Natural killer cell (primary cell): ENCODE data around the gene FBXO42. TPM values are rescaled to one million over a fixed set of nuclear protein-coding genes. Genes with fewer than 3 reads are reported as not detected.
A peak's percentile ranks its signal among the peaks of the same experiment; 100 is the strongest.

Experiments used
- ATAC-seq, 3 donors: fragments of 150-1000 bp in 2 of 3; fragments of 200-7000 bp in 1 of 3; cut with Tn5 transposase; 1 replicate in 1 of 3; 2 replicates in 2 of 3; pipeline ENCODE4 v1.10.0; 2021; ENCODE audit warnings: mild to moderate bottlenecking in 2 of 3, moderate library complexity in 2 of 3
- DNase-seq, 2 donors: peaks; one replicate each; pipeline versions ENCODE4 v3.0.0 to v3.0.0-alpha.2; 2013 to 2021; ENCODE audit warnings: mixed read lengths in 1 of 2
- H3K27ac ChIP-seq: one replicate; pipeline ENCODE4 v1.5.1; 2013; ENCODE audit warnings: mild to moderate bottlenecking, low read length
- H3K27me3 ChIP-seq: one replicate; pipeline ENCODE4 v1.6.1; 2013; ENCODE audit warnings: low read length; ENCODE audit not compliant: control insufficient read depth, insufficient read depth
- H3K36me3 ChIP-seq: one replicate; pipeline ENCODE4 v1.6.1; 2013; ENCODE audit warnings: low read length; ENCODE audit not compliant: control insufficient read depth, insufficient read depth
- H3K4me1 ChIP-seq: one replicate; pipeline ENCODE4 v1.6.1; 2013; ENCODE audit warnings: low read length; ENCODE audit not compliant: control insufficient read depth, insufficient read depth
- H3K4me3 ChIP-seq: one replicate; pipeline ENCODE4 v1.5.1; 2013; ENCODE audit warnings: low read length
- H3K9me3 ChIP-seq: one replicate; pipeline ENCODE4 v1.6.1; 2013; ENCODE audit warnings: low read length; ENCODE audit not compliant: control insufficient read depth, insufficient read depth
- H3K27ac Mint-ChIP-seq, 2 donors: one replicate each; pipeline ENCODE4 v1.8.0; 2022; ENCODE audit warnings: mild to moderate bottlenecking in 2 of 2, mixed read lengths in 2 of 2, moderate library complexity in 1 of 2
- H3K27me3 Mint-ChIP-seq, 2 donors: one replicate each; pipeline ENCODE4 v1.8.0; 2022; ENCODE audit warnings: low read depth in 2 of 2, mixed read lengths in 2 of 2
- H3K36me3 Mint-ChIP-seq: one replicate; pipeline ENCODE4 v1.8.0; 2022; ENCODE audit warnings: mixed read lengths
- H3K4me1 Mint-ChIP-seq, 2 donors: one replicate each; pipeline ENCODE4 v1.8.0; 2022; ENCODE audit warnings: mixed read lengths in 2 of 2
- H3K4me3 Mint-ChIP-seq: one replicate; pipeline ENCODE4 v1.8.0; 2022; ENCODE audit warnings: mild to moderate bottlenecking, moderate library complexity, mixed read lengths
- H3K9me3 Mint-ChIP-seq, 2 donors: one replicate each; pipeline ENCODE4 v1.8.0; 2022; ENCODE audit warnings: mixed read lengths in 2 of 2
- WGBS: methylation state at CpG from one replicate; pipeline ENCODE4 v1.1.7; 2013; ENCODE audit warnings: missing lambda C conversion rate; ENCODE audit not compliant: insufficient coverage; 5-methylcytosine and 5-hydroxymethylcytosine counted together
- intact Hi-C: fragments of 100-400 bp; cut with micrococcal nuclease; formaldehyde crosslinking; loops from one replicate; pipeline ENCODE4 v1.14.2; 2022
- total RNA-seq, 4 donors: library from RNA; stranded (reverse); fragments of 120-200 nt in 1 of 4; gene quantifications; one replicate each; pipeline versions ENCODE4 v1.2.3 to v1.2.4, GENCODE V29; 2013 to 2022
- TF ChIP-seq, protein P1 (sequence below): fragments of 200-600 bp; IDR thresholded peaks from one replicate; pipeline ENCODE4 v1.8.0; 2022; ENCODE audit warnings: antibody characterized with exemption

The FBXO42 gene
- total RNA-seq, 3 donors from 2014 or later (not counting 1 experiment from before 2014, with no cell fraction given) = 19.5 to 24.5 (median 24.1) TPM

DNA sequence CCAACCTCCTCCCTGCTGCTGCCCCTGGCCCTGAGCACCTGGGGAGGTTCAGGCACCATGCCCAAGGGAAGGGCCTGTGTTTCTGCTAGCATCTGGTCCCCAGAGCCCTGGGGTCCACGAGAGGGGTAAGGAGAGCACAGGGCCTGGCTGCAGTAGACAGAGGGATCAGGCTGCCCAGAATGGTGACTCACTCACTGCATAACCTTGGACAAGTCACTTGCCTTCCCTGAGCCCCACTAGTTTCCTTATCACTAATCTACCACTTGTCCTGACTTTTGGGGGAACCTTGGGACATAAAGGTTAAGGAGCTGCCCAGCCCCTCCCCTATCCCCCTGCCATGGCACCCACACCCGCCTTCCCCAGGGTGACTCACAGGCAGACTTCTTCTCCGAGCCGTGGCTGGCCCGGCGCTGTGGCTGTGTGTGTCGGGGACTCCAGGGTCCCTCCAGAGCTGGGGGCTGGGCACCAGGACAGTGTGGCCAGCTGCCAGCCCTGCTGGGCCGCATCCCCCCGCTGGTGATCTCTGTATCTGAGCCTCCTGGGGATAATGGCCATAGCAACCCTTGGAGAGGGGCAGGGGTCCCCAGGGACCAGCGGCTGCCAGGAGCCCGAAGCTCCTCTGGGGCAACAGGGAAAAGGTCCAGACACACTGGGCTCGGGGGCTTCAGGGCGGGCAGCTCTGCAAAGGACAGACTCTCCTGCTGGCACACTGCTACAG is 143.9 kb downstream of the FBXO42 start:
- Mint-ChIP-seq H3K4me1 (peaks cover 0 to 30% of the 10 kb centered on the region in 2 donors), H3K4me3 (peak overlapping the region; percentile 2), H3K36me3 (no peaks in the 10 kb centered on the region), H3K27ac (no peak overlapping the region), H3K27me3 (peaks cover 0 to 4% of the 10 kb centered on the region in 2 donors), H3K9me3 (no peaks in the 10 kb centered on the region)
- DNase-seq = no peak
- TF ChIP-seq, protein P1, sequence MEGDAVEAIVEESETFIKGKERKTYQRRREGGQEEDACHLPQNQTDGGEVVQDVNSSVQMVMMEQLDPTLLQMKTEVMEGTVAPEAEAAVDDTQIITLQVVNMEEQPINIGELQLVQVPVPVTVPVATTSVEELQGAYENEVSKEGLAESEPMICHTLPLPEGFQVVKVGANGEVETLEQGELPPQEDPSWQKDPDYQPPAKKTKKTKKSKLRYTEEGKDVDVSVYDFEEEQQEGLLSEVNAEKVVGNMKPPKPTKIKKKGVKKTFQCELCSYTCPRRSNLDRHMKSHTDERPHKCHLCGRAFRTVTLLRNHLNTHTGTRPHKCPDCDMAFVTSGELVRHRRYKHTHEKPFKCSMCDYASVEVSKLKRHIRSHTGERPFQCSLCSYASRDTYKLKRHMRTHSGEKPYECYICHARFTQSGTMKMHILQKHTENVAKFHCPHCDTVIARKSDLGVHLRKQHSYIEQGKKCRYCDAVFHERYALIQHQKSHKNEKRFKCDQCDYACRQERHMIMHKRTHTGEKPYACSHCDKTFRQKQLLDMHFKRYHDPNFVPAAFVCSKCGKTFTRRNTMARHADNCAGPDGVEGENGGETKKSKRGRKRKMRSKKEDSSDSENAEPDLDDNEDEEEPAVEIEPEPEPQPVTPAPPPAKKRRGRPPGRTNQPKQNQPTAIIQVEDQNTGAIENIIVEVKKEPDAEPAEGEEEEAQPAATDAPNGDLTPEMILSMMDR = no peak
- 95% methylated on average over 13 of the region's 13 CpGs for WGBS
- peaks cover 16% of the 10 kb centered on the region for H3K4me1 ChIP-seq
- H3K27ac ChIP-seq = no peak overlapping the region
- H3K4me3 ChIP-seq = no peak overlapping the region
- intact Hi-C loops = no loop called here
- no peaks in the 10 kb centered on the region for H3K9me3 ChIP-seq
- no peaks in the 10 kb centered on the region for H3K27me3 ChIP-seq
- no peak for ATAC-seq
- peaks cover 5% of the 10 kb centered on the region for H3K36me3 ChIP-seq

DNA sequence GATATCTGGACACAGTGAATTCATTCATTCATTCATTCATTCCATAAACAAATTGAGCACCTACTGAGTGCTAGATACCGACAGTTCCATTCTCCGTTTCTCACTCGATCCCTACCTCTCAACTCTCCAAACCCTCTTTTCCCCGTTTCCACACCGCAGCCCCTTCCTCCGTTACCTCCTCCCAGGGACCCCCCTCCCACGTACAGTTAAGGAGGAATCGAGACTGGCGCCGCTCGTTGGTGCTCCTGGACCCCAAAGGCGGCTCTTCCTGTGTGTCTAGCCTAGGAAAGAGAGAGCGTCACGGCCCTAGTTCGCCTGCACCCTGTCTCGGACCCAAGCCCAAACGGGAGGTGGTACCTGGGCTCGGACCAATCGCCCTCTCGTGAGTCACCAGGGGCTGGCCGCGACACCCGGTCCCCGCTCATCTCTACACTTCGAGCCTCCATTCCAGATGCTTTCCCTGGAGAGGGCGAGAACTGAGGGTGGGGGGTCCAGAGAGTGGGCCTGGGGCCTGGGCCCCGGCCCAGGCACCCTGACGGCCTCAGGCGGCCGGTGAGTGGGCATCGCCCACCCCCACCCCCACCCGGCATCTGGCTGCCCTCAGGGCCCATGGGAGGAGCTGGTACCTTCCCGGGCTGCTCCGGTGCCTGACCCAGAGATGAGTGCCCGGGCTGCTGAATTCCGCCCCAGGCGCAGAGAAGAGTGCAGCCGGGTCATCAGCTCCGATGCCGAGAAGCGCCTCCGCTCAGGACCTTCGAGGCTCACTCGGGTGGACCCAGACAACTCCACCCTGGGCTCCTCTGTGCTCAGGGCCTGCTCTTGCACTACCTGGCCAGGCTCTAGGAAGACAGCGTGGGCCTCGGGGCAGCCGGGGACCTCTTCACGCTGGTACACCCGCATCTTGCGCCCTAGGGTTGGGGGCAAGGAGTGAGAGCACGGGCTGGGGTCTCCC is 144.7 kb downstream of the FBXO42 start:
- intact Hi-C loops = loop anchor here (2.0 kb wide), 1 partner anchor 29 kb away; the partner anchor contains the start of gene CPLANE2
- DNase-seq = no peak
- no peaks in the 10 kb centered on the region for H3K36me3 Mint-ChIP-seq
- H3K27me3 Mint-ChIP-seq = no peaks in the 10 kb centered on the region
- no peaks in the 10 kb centered on the region for H3K9me3 Mint-ChIP-seq
- WGBS = 66% methylated on average over 51 of the region's 51 CpGs
- Histone ChIP-seq H3K9me3 (no peaks in the 10 kb centered on the region), H3K27me3 (no peaks in the 10 kb centered on the region), H3K36me3 (peaks cover 5% of the 10 kb centered on the region), H3K27ac (peak overlapping the region; percentile 86), H3K4me1 (peaks cover 16% of the 10 kb centered on the region), H3K4me3 (peak overlapping the region; percentile 70)
- H3K4me1 Mint-ChIP-seq = peaks cover 0 to 34% of the 10 kb centered on the region in 2 donors
- TF ChIP-seq, protein P1 = no peak
- ATAC-seq = no peak
- peak overlapping the region; percentile 86 to 95 for H3K27ac Mint-ChIP-seq
- H3K4me3 Mint-ChIP-seq = peak overlapping the region; percentile 86

DNA sequence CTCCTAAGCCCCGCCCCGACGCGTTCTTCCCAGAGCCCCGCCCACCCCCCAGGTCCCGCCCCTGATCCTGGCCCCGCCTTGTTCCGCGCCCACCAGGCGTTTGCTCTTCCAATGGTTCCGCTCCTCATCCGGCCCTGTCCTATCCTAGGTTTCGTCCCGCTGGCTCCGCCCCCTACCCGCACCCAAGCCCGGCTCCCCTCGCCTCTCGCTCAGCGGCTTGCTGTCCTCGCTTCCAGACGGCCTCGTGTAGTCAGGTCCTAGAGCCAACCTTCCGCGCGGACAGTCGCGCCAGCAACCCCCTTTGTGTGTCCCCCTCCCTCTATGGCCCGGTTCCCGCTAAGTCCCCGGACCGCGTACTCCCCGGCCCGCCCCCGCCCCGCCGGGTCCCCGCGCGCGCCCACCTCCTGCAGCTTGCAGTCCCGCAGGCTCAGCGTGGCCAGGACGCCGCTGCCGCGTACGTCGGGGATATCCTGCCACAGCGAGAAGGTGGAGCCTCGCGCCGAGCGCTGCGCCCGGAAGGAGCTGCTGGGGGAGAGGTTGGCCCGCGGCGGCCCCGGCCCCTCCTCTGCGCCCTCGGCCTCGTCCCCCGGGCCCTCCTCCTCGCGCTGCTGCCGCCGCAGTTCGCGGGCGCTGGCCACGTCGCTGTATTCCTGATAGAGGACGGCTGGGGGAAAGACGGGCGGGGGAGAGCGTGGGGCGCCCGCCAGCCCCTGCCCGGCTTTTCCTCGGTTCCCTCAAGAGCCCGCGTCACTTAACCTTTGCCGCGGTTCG is 145.5 kb downstream of the FBXO42 start:
- TF ChIP-seq, protein P1 = no peak
- ATAC-seq (peak; percentile 90 to 94 (median 91)), DNase-seq (peak; percentile 88 to 97)
- Histone ChIP-seq H3K27ac (peak overlapping the region; percentile 88), H3K4me1 (peaks cover 16% of the 10 kb centered on the region), H3K4me3 (peak overlapping the region; percentile 70), H3K27me3 (no peaks in the 10 kb centered on the region), H3K36me3 (peaks cover 7% of the 10 kb centered on the region), H3K9me3 (no peaks in the 10 kb centered on the region)
- Mint-ChIP-seq H3K4me1 (peaks cover 0 to 34% of the 10 kb centered on the region in 2 donors), H3K36me3 (no peaks in the 10 kb centered on the region), H3K9me3 (no peaks in the 10 kb centered on the region), H3K27me3 (no peaks in the 10 kb centered on the region), H3K27ac (peak overlapping the region; percentile 86 to 95), H3K4me3 (peak overlapping the region; percentile 86)
- intact Hi-C loops = loop anchor here (1.0 to 2.0 kb wide), 2 partner anchors 30 to 161 kb away; partner anchors contain the start of genes CPLANE2 and SZRD1
- WGBS = 0% methylated on average over 86 of the region's 87 CpGs
